KMS-11 (cell line): ENCODE results near the gene OR51G1.

Experiments used
- H2AFZ ChIP-seq: fragments of 200-600 bp; sonication (generic); 2 replicates; pipeline ENCODE4 v1.6.1; 2016; ENCODE audit warnings: antibody characterized with exemption, mixed run types, low read depth
- H3K27ac ChIP-seq: fragments of 200-600 bp; sonication (generic); 2 replicates; pipeline ENCODE4 v1.6.1; 2016; ENCODE audit warnings: mild to moderate bottlenecking, mixed run types
- H3K27me3 ChIP-seq: fragments of 200-600 bp; sonication (generic); 2 replicates; pipeline ENCODE4 v1.6.1; 2017; ENCODE audit warnings: mild to moderate bottlenecking, low read depth, mixed run types, moderate library complexity; ENCODE audit not compliant: insufficient read depth
- H3K36me3 ChIP-seq: fragments of 200-600 bp; sonication (generic); 2 replicates; pipeline ENCODE4 v1.6.1; 2017; ENCODE audit warnings: mild to moderate bottlenecking, mixed run types; ENCODE audit not compliant: insufficient read depth
- H3K4me1 ChIP-seq: fragments of 200-600 bp; sonication (generic); 2 replicates; pipeline ENCODE4 v1.6.1; 2016; ENCODE audit warnings: mild to moderate bottlenecking, low read depth, mixed run types; ENCODE audit not compliant: poor library complexity, severe bottlenecking
- H3K4me2 ChIP-seq: fragments of 200-600 bp; sonication (generic); 2 replicates; pipeline ENCODE4 v1.7.0; 2016; ENCODE audit warnings: mild to moderate bottlenecking, mixed run types
- H3K4me3 ChIP-seq: fragments of 200-600 bp; sonication (generic); IDR thresholded peaks from 2 replicates; pipeline ENCODE4 v1.6.1; 2017; ENCODE audit warnings: low read depth, low read length, mixed read lengths; ENCODE audit not compliant: insufficient read depth
- H3K79me2 ChIP-seq: fragments of 200-600 bp; sonication (generic); 2 replicates; pipeline ENCODE4 v1.6.1; 2016; ENCODE audit warnings: low read depth, mixed run types; ENCODE audit not compliant: insufficient read depth
- H3K9ac ChIP-seq: fragments of 200-600 bp; sonication (generic); 2 replicates; pipeline ENCODE4 v1.6.1; 2016; ENCODE audit warnings: mild to moderate bottlenecking, mixed run types
- H4K20me1 ChIP-seq: fragments of 200-600 bp; sonication (generic); 2 replicates; pipeline ENCODE4 v1.6.1; 2016; ENCODE audit warnings: mild to moderate bottlenecking, mixed run types; ENCODE audit not compliant: insufficient read depth
- CTCF ChIP-seq: fragments of 200-600 bp; sonication (generic); conservative IDR thresholded peaks from 2 replicates; pipeline ENCODE4 v1.6.1; 2017; ENCODE audit warnings: low read depth, mild to moderate bottlenecking, antibody characterized with exemption, low read length, moderate library complexity, mixed read lengths

Gene OR51G1

GRCh38 chr11:4947505-4947904 lies 23.4 kb upstream of the OR51G1 start, which contains the start of gene OR51A4:
OR51A4 (minus strand) TSS chr11:4947605; CDS start chr11:4947100, 505 bp downstream.
- H4K20me1 ChIP-seq: no peaks in the 10 kb centered on the region
- no peak for TF ChIP-seq CTCF
- H3K4me2 ChIP-seq: no peak within 1 kb of the TSS
- H3K36me3 ChIP-seq: no peaks in the 10 kb centered on the region
- H2AFZ ChIP-seq: no peak within 1 kb of the TSS
- no peak within 1 kb of the TSS for H3K27ac ChIP-seq
- no peaks in the 10 kb centered on the region for H3K27me3 ChIP-seq
- H3K4me1 ChIP-seq: no peaks in the 10 kb centered on the region
- no peak within 1 kb of the TSS for H3K9ac ChIP-seq
- H3K79me2 ChIP-seq: no peaks in the 10 kb centered on the region
- H3K4me3 ChIP-seq: no peak within 1 kb of the TSS

- Histone ChIP-seq H3K4me3 (no peak overlapping the region), H3K27me3 (no peaks in the 10 kb centered on the region), H3K79me2 (no peaks in the 10 kb centered on the region), H3K4me1 (no peaks in the 10 kb centered on the region), H3K4me2 (no peak overlapping the region), H2AFZ (no peak overlapping the region), H3K27ac (no peak overlapping the region), H4K20me1 (no peaks in the 10 kb centered on the region), H3K9ac (no peak overlapping the region), H3K36me3 (no peaks in the 10 kb centered on the region)
- TF ChIP-seq CTCF: no peak
Measured at GRCh38 chr11:4936745-4937144, 12.6 kb upstream of the OR51G1 start.

GRCh38 chr11:4932751-4933150 lies 8.6 kb upstream of the OR51G1 start:
- Histone ChIP-seq H3K4me1 (no peaks in the 10 kb centered on the region), H3K27me3 (no peaks in the 10 kb centered on the region), H3K36me3 (no peaks in the 10 kb centered on the region), H3K4me2 (no peak overlapping the region), H3K27ac (no peak overlapping the region), H2AFZ (no peak overlapping the region), H3K79me2 (no peaks in the 10 kb centered on the region), H3K4me3 (no peak overlapping the region), H3K9ac (no peak overlapping the region), H4K20me1 (no peaks in the 10 kb centered on the region)
- no peak for TF ChIP-seq CTCF

GRCh38 chr11:4926608-4927007 lies 2.5 kb upstream of the OR51G1 start:
- H3K4me1 ChIP-seq: no peaks in the 10 kb centered on the region
- no peak for TF ChIP-seq CTCF

More at GRCh38 chr11:4926608-4927007, 2.5 kb upstream of the OR51G1 start:
- H4K20me1 ChIP-seq: no peaks in the 10 kb centered on the region
- H3K4me2 ChIP-seq: no peak overlapping the region
- H3K36me3 ChIP-seq: no peaks in the 10 kb centered on the region
- no peaks in the 10 kb centered on the region for H3K79me2 ChIP-seq
- H3K4me3 ChIP-seq: no peak overlapping the region
- no peak overlapping the region for H2AFZ ChIP-seq
- H3K9ac ChIP-seq: no peak overlapping the region
- no peaks in the 10 kb centered on the region for H3K27me3 ChIP-seq
- no peak overlapping the region for H3K27ac ChIP-seq
